SW480 (cell line): ENCODE results near the gene SH3RF2.

Source experiments
- DNase-seq: peaks from one replicate; pipeline ENCODE4 v3.0.0-alpha.2; 2016; ENCODE audit warnings: low spot score

SH3RF2 gene

GRCh38 chr5:145922059-145922458 is 14.3 kb upstream of the SH3RF2 start:
- DNase-seq, result no peak

DNA sequence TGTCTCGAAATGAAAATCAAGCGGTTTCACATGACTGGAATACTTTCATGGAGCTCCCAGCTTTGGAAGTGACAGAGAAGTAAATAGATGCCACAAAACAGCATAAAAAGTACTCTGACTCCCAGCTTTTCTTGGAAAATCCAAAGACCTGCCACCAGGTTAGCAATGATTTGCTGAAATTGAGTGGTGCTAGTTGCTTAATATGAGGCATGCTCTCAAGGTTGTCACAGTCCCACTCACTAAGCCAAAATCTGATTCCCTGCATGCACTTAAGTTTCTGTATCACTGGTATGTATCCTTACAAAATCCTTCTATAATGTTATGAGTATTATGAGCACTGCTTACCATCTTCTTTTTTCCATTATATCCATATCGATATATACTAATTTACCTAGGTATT is 13.0 kb upstream of the SH3RF2 start:
- DNase-seq, result no peak

- no peak for DNase-seq
Measured at GRCh38 chr5:145924849-145925248, 11.5 kb upstream of the SH3RF2 start.

DNA sequence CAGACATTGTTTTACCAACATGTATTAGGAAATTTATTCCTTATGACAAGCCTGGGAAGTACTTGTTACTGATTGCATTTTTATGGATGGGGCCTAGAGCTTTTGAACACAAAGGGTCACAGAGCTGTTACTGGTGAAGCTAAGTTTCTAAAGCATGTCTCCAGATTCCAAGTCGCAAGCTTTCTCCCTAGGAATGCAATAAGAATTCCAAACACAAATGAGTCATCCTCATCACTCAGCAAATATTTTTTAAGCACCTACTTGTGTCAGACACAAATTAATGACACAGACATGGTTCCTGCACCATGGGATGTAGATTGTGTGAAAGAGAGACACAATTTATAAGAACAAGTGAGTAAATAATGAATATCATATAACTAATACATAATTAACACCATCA is 11.0 kb upstream of the SH3RF2 start:
- DNase-seq, result peak; percentile 66

DNA sequence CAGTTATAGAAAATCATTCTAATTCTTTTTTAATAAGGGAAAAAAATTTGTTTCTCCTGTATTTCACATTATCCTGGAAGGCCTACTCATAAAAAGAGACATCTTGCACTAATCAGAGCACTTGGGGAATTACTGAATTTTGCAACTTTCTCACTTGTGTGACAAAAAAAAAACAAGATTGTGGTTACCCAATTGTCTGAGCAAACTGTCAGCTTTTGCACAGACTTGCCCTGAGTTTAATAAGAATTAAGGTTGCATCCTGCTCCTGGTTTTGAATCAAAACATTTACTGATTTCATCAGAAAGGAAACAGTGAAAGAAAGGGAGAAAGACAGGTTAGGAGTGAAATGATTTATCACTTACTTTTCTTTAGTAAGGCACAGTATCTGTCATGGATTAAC is 10.6 kb upstream of the SH3RF2 start:
- DNase-seq, result no peak

- no peak for DNase-seq
Measured at GRCh38 chr5:145931718-145932117, 4.7 kb upstream of the SH3RF2 start.

DNA sequence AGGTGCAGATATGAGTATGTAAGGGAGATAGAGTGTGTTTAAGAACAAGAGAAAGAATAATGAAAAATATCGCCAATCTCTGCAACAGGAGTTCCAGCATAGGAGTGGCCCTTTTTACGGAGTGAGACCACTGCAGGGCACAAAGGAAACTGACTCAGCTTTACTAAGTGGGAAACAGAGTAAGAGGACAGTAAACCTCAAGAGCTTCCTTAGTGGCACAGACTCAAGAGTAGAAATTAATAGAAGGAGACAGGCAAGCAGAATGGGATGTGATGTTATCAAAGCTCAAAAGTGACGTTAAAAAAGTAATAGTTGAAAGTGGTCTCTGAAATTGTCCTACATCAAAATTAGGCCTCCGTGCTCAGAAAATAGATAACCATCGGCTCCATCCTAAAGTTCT is 2.1 kb upstream of the SH3RF2 start:
- no peak for DNase-seq

- peak; percentile 84 for DNase-seq
Measured at GRCh38 chr5:145937432-145938250, 1.3 kb downstream of the SH3RF2 start.

DNA sequence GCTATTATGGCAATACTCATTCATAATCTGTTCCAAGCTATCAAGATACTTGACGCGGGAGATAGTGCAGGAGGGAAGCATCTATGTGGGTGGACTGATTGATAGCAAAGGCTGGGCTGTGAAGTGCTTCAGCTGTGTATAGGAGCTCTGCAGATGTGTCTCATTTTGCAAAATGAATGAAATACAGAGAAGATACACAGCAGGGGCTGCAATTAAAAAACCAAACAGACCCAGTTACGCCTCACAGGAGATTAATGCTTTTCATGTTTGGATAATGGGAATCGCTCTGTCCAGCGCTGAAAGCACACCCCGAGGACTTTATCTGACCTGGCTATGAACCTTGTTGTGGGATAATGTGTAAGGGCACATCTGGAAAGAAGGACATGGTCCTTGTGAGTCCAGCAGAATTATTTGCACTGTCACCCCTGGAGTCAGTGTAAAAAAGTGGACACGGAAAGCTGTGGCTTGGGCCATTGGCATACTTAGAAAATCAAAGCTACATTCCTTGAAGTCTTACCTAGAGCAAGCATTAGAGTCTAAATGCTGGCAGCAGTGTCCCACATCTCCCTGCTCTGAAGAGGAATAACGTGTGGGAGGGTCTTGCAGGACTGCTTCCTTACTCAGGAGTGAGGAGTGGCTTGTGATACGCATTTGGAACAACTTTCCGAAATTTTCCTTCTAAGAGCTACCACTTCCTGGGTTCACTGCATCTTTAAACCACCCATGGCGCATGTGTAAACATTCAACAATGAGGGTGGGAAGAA is 2.6 kb downstream of the SH3RF2 start:
- peak; percentile 65 for DNase-seq

DNA sequence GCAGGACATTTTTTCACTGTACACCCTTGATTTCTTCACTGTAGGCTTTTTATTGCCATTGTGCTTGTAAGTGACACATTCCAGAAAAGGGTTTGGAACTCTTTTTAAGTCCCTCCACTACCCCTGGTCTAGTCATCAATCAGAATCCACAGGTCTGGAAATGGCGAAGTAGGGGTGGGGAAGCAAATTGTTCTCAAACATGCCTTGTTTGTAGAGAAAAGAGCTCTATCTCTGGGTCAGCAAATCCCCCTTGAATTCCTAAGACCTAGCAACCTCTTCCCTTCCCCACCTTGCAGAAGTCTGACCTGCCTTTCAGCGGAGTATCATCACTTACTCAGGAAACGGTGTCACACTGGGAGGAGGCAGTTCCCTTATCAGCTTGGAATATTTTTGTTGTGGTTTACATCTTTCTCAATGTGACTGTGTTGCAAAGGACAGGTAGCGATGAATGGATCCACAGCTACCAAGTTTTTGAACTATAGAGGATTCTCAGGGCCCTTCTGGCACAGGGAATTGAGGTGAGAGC is 3.2 kb downstream of the SH3RF2 start:
- peak; percentile 28 for DNase-seq

DNA sequence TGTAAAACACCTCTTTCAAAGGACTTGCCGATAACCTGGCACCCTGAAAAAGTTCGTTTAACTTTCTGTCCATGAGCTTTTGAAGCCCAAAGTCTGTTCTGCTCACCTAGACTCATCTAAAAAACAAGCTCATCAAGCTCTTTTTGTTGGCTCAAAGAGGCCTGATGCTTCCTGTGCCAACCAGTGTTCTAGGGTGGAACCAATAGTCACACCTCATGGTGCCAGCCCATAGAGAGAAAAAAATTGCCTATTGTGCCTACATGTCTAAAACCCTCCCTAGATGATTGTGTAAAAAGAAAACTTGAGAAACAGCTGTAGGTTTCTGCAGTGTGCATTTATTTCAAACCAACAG is 4.7 kb downstream of the SH3RF2 start:
- no peak for DNase-seq

DNA sequence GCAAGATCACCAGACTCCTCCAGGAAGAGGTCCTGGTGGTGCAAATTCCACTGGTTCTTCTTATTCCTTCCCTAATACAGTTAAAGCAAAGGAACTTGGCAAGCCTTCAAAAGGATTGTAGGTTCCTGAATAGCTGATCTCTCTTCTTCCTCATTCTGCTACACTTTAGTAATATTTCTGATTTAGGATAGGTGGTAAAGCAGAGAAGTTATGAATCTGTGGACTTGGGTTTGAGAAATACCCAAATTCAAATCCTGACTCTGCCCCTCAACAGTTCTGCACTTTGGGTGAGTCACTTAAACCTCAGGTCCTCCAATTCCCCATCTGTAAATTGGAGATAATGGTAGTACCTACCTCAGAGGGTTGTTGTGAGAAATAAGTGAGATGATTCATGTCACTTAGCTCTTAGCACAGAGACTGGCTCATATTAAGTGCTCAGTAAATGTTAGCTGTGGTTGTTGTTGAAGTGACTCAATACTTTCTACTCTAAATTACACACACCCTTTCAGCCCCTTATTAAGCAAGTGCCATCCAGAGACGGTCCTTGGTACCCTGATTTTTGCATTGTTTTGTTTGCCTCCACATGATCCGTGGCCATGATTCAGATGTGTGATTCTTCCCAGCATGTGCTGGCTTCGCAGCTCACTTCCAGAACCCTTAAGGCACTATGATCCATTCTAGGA is 5.2 kb downstream of the SH3RF2 start:
- peak; percentile 14 for DNase-seq

GRCh38 chr5:145942201-145942600 is 5.8 kb downstream of the SH3RF2 start:
- DNase-seq, result no peak

GRCh38 chr5:145942749-145943148 is 6.4 kb downstream of the SH3RF2 start:
- no peak for DNase-seq

- peak; percentile 42 for DNase-seq
Measured at GRCh38 chr5:145943674-145944121, 7.3 kb downstream of the SH3RF2 start.

DNA sequence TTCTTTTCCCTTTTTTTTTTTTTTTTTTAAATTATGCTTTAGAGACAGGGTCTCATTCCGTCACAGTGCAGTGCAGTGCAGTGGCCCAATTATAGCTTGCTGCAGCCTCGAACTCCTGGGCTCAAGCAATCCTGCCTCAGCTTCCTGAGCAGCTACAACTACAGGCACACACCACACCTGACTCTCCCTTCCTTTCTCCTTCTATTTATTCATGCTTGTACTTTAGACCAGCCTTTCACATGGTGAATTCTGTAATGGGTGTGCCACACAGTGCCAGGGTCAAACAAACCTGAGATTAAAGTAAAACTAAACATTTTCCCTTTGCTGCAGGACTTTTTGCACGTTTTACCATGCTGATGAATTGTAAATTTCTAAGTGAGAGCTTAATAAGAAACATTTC is 8.0 kb downstream of the SH3RF2 start:
- DNase-seq, result peak; percentile 8

- peak; percentile 22 for DNase-seq
Measured at GRCh38 chr5:145945620-145946111, 9.3 kb downstream of the SH3RF2 start.

DNA sequence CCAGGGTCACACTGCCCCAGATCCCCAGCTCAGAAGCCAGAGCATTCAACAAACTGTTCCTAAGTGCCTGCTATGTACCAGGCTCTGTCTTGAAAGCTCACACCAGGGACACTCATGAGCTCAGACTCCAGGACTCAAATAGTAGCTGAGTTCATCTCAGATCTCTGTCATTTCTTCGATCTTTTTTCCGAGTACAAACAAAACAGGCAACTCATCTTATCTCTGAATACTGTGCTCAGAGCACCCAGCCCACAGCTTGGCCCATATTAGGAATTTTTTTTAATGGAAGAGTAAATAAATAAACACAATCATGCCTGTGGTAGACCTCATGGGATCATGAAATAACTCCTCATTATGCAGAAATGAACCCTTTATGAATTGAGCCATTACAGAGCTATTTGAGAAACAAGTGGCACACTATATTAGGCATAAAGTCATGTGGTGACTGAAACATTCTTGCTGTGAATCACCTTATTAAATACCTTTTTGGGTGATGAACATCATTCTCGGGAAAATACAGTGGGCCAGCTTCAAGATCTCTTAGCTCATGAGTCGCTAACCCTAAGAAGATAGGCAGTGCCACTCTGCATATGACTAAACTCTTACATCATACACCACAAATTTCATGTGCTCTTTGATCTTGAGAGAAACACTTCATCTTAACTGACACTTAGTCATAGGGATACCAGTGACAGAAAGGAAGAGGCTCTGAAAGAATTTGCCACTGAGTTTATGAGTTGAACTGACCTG is 9.9 kb downstream of the SH3RF2 start:
- DNase-seq, result peak; percentile 100

DNA sequence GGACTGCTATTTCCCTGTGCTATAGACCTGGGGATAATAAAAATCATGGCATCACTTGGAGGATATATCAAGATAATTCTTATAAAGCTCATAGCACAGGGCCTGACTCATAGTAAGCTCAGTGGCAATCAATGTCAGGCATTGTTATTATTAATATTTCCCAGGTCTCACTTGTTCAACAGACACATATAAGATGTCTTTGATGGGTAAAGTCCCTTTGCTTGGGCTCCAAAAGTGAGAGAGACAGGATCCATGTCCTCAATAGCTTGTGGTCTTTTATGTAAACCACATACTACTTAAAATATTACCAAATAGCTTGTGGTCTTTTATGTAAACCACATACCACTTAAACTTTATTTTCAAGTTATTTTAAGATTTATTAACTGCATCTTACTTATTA is 11.2 kb downstream of the SH3RF2 start:
- no peak for DNase-seq

- no peak for DNase-seq
Measured at GRCh38 chr5:145948047-145948446, 11.7 kb downstream of the SH3RF2 start.

DNA sequence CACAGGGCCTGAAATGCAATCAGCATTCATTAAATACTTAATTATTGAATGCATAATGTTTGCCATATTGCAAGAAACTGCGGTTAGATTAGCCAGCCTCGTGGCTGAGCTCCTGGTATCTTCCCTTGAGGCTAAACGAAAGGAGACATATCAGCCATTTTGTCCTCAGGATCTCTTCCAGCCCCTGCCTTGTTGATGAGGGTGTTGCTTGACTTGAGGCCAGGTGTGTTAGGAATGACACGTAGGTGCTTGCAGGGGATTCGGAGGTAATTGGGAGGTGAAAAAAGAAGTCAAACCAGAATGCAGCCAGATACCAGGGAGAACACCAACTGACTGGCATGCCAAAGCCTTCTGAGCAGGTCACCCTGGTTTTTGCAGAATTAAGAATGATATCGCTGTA is 12.5 kb downstream of the SH3RF2 start:
- DNase-seq, result no peak

- no peak for DNase-seq
Measured at GRCh38 chr5:145949474-145949873, 13.1 kb downstream of the SH3RF2 start.
